Measurements from ENCODE around the gene LRRTM4.
"Not testable (repeated sequence)": the region's sequence is repeated elsewhere in the genome, so short reads cannot be mapped to it uniquely, and the experiment has no call there.

The LRRTM4 gene

DNA sequence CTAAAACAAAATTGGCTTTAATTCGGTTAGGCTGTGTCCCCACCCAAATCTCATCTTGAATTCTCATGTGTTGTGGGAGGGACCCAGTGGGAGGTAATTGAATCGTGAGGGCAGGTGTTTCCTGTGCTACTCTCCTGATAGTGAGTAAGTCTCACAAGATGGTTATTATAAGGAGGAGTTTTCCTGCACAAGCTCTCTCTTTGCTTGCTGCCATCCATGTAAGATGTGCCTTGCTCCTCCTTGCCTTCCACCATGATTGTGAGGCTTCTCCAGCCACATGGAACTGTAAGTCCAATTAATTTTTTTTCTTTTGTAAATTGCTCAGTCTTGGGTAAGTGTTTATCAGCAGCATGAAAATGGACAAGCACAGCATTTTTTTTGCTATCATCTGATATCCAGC is 476.7 kb downstream of the LRRTM4 start:
- DNase-seq: not testable (repeated sequence)

DNA sequence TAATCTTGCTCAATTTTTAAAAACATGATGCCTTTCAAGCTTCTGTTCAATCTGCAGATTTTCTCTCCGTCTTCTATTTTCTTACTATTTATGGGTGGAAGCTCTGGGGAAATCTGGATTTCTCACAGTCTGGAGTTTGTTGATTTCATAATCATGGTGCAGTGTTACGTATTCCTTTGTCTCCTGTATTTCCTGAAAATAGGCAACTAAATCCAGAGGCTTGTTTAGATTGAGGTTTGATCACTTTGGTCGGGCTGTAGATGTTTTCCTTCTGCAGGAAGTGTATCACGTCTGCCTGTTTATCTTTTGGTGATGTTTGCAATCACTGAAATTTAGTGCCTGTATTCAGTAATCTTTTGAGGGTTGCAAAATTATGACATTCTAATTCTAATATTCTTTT is 487.7 kb downstream of the LRRTM4 start:
- no peak for DNase-seq

GRCh38 chr2:77029237-77029636 is 492.9 kb downstream of the LRRTM4 start:
- not testable (repeated sequence) for DNase-seq

GRCh38 chr2:77028032-77028600 is 494.1 kb downstream of the LRRTM4 start:
- no peak for DNase-seq

DNA sequence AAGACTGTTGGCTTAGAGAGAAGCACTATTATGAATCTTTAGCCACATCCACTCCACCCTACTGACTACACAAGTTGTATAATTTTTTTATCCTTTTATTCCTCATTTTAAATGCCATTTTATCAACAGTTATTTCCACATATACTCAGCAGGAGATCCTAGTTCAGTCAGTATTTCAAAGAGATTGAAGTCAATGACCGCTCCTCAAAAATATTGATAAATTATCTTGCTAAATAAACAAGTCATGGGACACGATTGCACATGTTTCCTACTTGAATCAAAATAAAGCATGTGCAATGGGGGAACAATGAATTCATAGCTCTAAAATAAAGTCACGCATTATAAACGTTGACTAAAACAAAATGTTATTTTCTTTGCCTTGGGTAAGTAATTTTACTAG is 496.5 kb downstream of the LRRTM4 start:
- no peak for DNase-seq

DNA sequence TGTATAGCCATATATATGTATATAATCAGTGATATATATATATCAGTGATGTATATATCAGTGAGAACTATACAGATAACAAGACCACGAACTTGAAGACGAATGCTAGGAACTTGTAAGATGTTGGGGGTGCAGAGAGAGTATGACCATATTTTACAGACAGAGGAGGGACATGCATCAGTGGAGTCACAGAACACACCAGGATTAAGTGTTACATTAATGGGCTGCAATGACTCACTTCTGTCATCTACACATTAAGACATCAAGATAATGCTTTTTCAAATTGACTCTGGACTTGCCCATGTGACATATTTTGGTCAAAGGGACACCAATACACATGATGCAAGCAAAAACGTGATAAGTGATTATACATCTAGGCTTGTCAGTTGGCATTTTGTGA is 501.0 kb downstream of the LRRTM4 start:
- no peak for DNase-seq

DNA sequence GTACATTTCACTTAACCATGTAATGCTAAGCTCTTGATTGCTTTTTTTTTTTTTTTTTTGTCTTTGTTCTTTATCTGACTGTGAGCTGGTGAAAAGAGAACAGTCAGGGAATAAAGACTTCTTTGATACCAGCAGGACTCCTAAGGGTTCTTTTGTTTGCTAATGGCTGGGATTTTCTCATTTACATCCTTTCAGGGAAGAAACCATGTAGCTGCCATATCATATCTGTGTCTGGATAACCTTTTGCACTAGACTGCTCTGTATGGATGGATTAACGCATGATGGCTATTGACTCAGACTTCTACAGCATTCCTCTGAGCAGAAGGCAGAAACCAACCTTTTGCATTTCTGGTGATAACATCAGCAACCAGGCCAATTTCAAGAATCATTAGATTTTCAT is 504.0 kb downstream of the LRRTM4 start:
- DNase-seq: no peak

DNA sequence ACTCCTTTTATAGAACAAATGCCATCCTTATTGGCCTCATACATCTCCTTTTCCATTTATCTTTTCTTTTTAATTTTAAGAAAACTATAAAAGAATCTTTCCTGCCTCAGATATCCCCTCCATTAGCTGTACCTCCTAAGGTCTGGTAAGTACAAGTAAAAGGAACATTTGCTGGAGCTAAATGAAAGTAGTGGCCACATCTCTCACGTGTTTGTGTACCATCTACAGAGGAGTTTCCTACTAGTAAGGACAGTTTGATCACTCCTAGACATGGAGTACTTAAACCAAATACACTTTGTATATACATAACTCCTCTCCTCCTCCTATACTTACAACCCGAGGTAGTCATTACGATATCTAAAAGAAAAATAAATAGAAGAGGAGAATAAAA is 504.8 kb downstream of the LRRTM4 start:
- DNase-seq: no peak

- no peak for DNase-seq
Measured at GRCh38 chr2:77016443-77017354, 505.5 kb downstream of the LRRTM4 start.

- DNase-seq: no peak
Measured at GRCh38 chr2:77013953-77014352, 508.2 kb downstream of the LRRTM4 start.

GRCh38 chr2:77013457-77013856 is 508.7 kb downstream of the LRRTM4 start:
- DNase-seq: no peak

- no peak for DNase-seq
Measured at GRCh38 chr2:77009307-77009706, 512.9 kb downstream of the LRRTM4 start.

- no peak for DNase-seq
Measured at GRCh38 chr2:77008853-77009252, 513.3 kb downstream of the LRRTM4 start.

DNA sequence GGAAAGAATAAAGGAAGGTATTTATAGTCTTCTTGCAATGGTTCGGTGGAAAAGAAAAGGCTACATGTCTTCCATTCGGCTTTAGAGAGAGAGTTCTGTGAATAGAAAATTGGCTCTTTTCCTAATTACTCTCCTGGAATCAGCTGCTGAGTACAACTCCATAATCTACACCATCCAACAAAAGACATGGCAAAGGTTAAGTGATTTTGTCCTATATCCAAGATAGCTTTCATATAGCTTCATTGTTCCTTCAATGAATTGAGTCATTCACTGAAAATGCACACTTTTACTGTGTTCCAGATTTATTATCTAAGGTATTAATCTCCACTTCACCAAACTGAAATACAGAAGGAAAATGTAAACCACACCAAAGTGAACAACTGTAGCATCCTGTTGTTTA is 514.5 kb downstream of the LRRTM4 start:
- no peak for DNase-seq

- no peak for DNase-seq
Measured at GRCh38 chr2:77005522-77005921, 516.7 kb downstream of the LRRTM4 start.

GRCh38 chr2:77001895-77002294 is 520.3 kb downstream of the LRRTM4 start:
- no peak for DNase-seq

DNA sequence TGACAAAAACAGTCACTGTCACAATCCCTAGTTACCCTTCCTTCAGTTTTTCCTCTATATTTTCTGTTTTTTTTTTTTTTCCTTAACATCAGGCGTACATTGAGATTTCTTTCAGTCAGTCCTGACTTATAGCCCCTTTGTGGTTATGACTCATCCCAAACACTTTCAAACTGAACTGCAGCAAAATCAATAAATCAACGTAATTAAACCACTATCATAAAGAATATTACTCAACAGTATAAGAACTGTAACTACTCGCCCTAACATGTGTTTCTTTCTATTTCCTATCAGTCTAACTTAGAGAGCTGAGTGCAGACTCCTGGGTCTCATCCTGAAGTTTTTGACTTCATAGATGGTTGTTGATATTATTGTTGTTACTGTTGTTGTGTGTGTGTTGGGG is 523.5 kb downstream of the LRRTM4 start:
- no peak for DNase-seq

- DNase-seq: no peak
Measured at GRCh38 chr2:76998152-76998551, 524.0 kb downstream of the LRRTM4 start.

DNA sequence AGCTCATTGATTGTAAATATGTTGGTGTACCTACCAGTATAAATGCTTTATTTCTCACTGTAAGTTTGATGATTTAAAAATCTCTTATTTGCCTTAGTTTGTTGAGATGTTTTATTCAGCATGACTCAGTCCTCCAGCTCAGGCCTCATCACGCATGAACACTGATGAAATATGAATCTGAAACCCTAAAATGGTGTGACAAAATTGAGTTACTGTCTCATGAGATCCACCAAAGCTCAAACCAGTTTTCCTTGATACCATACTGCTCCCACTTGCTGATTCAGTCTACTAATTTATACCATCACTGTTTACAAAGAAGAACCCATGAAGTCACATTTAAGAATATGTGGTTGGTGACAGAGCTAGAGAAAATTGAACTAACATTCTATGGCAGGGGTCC is 524.9 kb downstream of the LRRTM4 start:
- no peak for DNase-seq

- no peak for DNase-seq
Measured at GRCh38 chr2:76985387-76986136, 536.6 kb downstream of the LRRTM4 start.

- DNase-seq: no peak
Measured at GRCh38 chr2:76984359-76984758, 537.8 kb downstream of the LRRTM4 start.

DNA sequence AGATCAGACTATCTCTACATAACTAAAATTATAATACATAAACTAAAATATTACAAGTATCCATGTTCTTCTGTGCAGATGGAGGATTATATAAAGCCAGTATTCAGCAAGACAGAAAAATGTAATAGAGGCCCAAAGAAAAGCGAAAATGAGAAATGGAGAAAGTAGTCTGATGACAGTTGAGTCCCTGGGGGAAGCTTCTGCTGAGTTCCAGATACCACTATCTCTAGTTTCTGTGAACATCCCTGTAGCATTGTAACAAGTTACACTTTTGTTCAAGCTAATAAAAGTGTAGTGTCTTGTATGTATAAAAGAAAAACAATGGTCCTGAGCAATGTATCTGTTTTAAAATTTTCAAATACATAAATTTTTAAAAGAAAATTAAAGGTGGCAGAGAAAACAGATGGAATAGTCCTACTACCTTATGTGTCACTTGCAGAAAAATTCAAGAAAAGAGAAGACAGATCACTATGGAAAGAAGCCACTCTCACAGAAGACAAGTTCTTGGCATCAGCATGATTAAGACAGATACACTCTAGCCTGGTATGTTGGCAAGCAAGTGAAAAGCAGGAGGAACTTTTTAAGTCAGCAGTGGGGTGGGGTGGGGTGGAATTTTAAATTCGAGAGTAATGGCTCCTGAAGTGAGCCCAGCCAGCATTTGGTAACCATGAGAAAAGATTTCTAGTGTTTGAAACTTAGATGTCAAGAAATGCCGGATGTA is 541.9 kb downstream of the LRRTM4 start:
- no peak for DNase-seq
